Neural cell (in vitro differentiated cells): ENCODE measurements around the gene SAMD10. TPM values are rescaled to one million over a fixed set of nuclear protein-coding genes. Genes with fewer than 3 reads are reported as not detected.

Experiments used
- H2AFZ ChIP-seq: fragments of 200-600, 300-800 bp; sonication (generic), shearing (Covaris generic); 2 replicates; pipeline ENCODE4 v1.6.0; 2014; ENCODE audit warnings: low read depth, mild to moderate bottlenecking, antibody characterized with exemption, low read length, moderate library complexity
- H3F3A ChIP-seq: fragments of 200-600 bp; shearing (Covaris generic); 2 replicates; pipeline ENCODE4 v1.6.1; 2016; ENCODE audit warnings: mild to moderate bottlenecking, moderate library complexity, mixed read lengths, antibody characterized with exemption, low read length; ENCODE audit not compliant: insufficient read depth, poor library complexity, severe bottlenecking
- H3K27ac ChIP-seq: fragments of 200-600, 300-800 bp; sonication (generic), shearing (Covaris generic); 2 replicates; pipeline ENCODE4 v1.5.1; 2014; ENCODE audit warnings: mild to moderate bottlenecking, low read length, moderate library complexity
- H3K27me3 ChIP-seq: fragments of 300-800, 200-600 bp; sonication (generic), shearing (Covaris generic); 2 replicates; pipeline ENCODE4 v1.6.0; 2014; ENCODE audit warnings: mild to moderate bottlenecking, low read depth, low read length, moderate library complexity; ENCODE audit not compliant: insufficient read depth
- H3K36me3 ChIP-seq: fragments of 300-800, 200-600 bp; sonication (generic), shearing (Covaris generic); 2 replicates; pipeline ENCODE4 v1.5.1; 2014; ENCODE audit warnings: mild to moderate bottlenecking, antibody characterized with exemption, low read length, moderate library complexity; ENCODE audit not compliant: insufficient read depth
- H3K4me2 ChIP-seq: fragments of 300-800, 200-600 bp; sonication (generic), shearing (Covaris generic); 2 replicates; pipeline ENCODE4 v1.6.0; 2014; ENCODE audit warnings: mild to moderate bottlenecking, low read length
- H3K4me3 ChIP-seq: fragments of 300-800, 200-600 bp; sonication (generic), shearing (Covaris generic); 2 replicates; pipeline ENCODE4 v1.5.1; 2014; ENCODE audit warnings: mild to moderate bottlenecking, low read length, moderate library complexity
- H3K79me2 ChIP-seq: fragments of 200-600 bp; shearing (Covaris generic); replicated peaks from 2 replicates; pipeline ENCODE4 v1.6.0; 2014; ENCODE audit warnings: mild to moderate bottlenecking, low read length, moderate library complexity; ENCODE audit not compliant: insufficient read depth
- H3K9ac ChIP-seq: fragments of 300-800, 200-600 bp; sonication (generic), shearing (Covaris generic); 2 replicates; pipeline ENCODE4 v1.6.1; 2016; ENCODE audit warnings: mild to moderate bottlenecking, low read length, mixed read lengths
- H3K9me2 ChIP-seq: fragments of 200-600 bp; shearing (Covaris generic); 2 replicates; pipeline ENCODE4 v1.6.1; 2016; ENCODE audit warnings: mild to moderate bottlenecking, low read length, mixed read lengths; ENCODE audit not compliant: insufficient read depth
- H3K9me3 ChIP-seq: fragments of 200-600, 300-800 bp; sonication (generic), shearing (Covaris generic); 2 replicates; pipeline ENCODE4 v1.6.1; 2016; ENCODE audit warnings: mild to moderate bottlenecking, mixed run types, low read length, moderate library complexity, mixed read lengths
- H4K20me1 ChIP-seq: fragments of 200-600 bp; shearing (Covaris generic); 2 replicates; pipeline ENCODE4 v1.6.1; 2016; ENCODE audit warnings: mild to moderate bottlenecking, mixed run types; ENCODE audit not compliant: insufficient read depth
- EP300 ChIP-seq: fragments of 450-650 bp; conservative IDR thresholded peaks from 2 replicates; pipeline ENCODE4 v1.6.1; 2014; ENCODE audit warnings: antibody characterized with exemption, mild to moderate bottlenecking, moderate library complexity; ENCODE audit not compliant: poor library complexity, severe bottlenecking
- EZH2 ChIP-seq: fragments of 200-600, 300-800 bp; shearing (Covaris generic), sonication (generic); IDR thresholded peaks from 2 replicates; pipeline ENCODE4 v1.6.1; 2014; ENCODE audit warnings: antibody characterized with exemption, low read length, borderline replicate concordance, mild to moderate bottlenecking; ENCODE audit not compliant: insufficient read depth, poor library complexity, severe bottlenecking
- MXI1 ChIP-seq: fragments of 450-650 bp; conservative IDR thresholded peaks from 2 replicates; pipeline ENCODE4 v1.6.1; 2014; ENCODE audit warnings: antibody characterized with exemption, mild to moderate bottlenecking; ENCODE audit not compliant: poor library complexity, severe bottlenecking
- POLR2AphosphoS5 ChIP-seq: IDR thresholded peaks from 2 replicates; pipeline ENCODE4 v1.6.1; 2012
- RAD21 ChIP-seq: fragments of 450-650 bp; conservative IDR thresholded peaks from 2 replicates; pipeline ENCODE4 v1.6.1; 2014; ENCODE audit warnings: antibody characterized with exemption, mild to moderate bottlenecking, moderate library complexity
- SMC3 ChIP-seq: fragments of 450-650 bp; conservative IDR thresholded peaks from 2 replicates; pipeline ENCODE4 v1.6.1; 2014; ENCODE audit warnings: antibody characterized with exemption, mild to moderate bottlenecking, moderate library complexity; ENCODE audit not compliant: poor library complexity
- TAF1 ChIP-seq: IDR thresholded peaks from 2 replicates; pipeline ENCODE4 v1.6.1; 2012; ENCODE audit warnings: low read depth
- polyA plus RNA-seq: library from polyadenylated mRNA; depleted of rRNA; stranded (reverse); fragments of >200 nt; gene quantifications from 2 replicates; pipeline ENCODE4 v1.2.3, GENCODE V29; 2014
- TF ChIP-seq, protein P1 (sequence below): fragments of 450-650 bp; IDR thresholded peaks from 2 replicates; pipeline ENCODE4 v1.5.1; 2014; ENCODE audit warnings: antibody characterized with exemption, mild to moderate bottlenecking, moderate library complexity; ENCODE audit not compliant: poor library complexity, severe bottlenecking
- TF ChIP-seq, protein P2 (sequence below): IDR thresholded peaks from 2 replicates; pipeline ENCODE4 v1.6.1; 2012; ENCODE audit warnings: borderline replicate concordance

The SAMD10 gene
- polyA plus RNA-seq, 1 donor from 2014 or later = 23.3 TPM

DNA sequence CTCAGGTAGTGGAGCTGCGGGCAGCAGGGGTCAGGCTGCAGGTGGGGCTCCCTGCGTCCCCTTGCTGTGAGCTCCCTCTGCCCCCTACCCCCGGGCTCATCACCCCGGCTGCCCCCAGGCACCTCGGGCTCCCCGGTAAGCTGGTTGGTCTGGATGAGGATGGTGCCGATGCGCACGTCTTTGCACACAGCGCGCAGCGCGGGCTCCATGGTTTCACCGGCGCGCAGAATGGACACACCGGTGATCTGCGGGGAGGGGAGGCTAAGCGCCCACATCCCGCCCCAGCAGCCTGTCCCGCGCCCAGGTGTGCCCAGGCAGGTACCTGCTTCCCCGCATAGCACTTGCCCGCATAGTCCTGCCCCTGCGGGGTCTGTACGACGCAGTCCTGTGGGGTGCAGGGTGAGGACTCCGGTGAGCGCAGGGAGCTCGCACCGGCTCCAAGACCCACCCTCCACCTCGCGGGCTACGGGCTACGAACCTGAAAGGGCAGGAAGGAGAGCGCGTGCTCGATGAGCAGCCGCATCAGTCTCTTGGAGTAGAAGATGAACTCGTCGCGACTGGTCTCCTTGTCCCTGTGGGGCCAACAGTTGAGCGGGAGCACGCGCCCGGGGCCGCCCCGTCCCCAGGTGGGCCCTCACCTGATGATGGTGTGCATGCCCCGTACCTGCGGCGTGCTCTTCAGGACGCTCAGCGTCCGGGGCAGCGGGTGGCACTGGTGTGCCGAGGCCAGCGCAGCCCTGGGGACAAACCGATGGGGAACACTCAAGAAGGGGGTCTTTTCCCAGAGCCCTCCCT, 38.8 kb downstream of the SAMD10 start:
- Histone ChIP-seq H4K20me1 (no peaks in the 10 kb centered on the region), H3K9me2 (no peaks in the 10 kb centered on the region), H3F3A (no peaks in the 10 kb centered on the region), H3K4me2 (no peak overlapping the region), H3K27me3 (no peaks in the 10 kb centered on the region), H3K36me3 (no peaks in the 10 kb centered on the region), H3K27ac (no peak overlapping the region), H3K79me2 (no peaks in the 10 kb centered on the region), H3K9ac (no peak overlapping the region), H3K4me3 (no peak overlapping the region), H3K9me3 (no peaks in the 10 kb centered on the region), H2AFZ (no peak overlapping the region)
- TF ChIP-seq, protein P1, sequence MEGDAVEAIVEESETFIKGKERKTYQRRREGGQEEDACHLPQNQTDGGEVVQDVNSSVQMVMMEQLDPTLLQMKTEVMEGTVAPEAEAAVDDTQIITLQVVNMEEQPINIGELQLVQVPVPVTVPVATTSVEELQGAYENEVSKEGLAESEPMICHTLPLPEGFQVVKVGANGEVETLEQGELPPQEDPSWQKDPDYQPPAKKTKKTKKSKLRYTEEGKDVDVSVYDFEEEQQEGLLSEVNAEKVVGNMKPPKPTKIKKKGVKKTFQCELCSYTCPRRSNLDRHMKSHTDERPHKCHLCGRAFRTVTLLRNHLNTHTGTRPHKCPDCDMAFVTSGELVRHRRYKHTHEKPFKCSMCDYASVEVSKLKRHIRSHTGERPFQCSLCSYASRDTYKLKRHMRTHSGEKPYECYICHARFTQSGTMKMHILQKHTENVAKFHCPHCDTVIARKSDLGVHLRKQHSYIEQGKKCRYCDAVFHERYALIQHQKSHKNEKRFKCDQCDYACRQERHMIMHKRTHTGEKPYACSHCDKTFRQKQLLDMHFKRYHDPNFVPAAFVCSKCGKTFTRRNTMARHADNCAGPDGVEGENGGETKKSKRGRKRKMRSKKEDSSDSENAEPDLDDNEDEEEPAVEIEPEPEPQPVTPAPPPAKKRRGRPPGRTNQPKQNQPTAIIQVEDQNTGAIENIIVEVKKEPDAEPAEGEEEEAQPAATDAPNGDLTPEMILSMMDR = no peak
- no peak for TF ChIP-seq TAF1
- no peak for TF ChIP-seq RAD21
- TF ChIP-seq, protein P2, sequence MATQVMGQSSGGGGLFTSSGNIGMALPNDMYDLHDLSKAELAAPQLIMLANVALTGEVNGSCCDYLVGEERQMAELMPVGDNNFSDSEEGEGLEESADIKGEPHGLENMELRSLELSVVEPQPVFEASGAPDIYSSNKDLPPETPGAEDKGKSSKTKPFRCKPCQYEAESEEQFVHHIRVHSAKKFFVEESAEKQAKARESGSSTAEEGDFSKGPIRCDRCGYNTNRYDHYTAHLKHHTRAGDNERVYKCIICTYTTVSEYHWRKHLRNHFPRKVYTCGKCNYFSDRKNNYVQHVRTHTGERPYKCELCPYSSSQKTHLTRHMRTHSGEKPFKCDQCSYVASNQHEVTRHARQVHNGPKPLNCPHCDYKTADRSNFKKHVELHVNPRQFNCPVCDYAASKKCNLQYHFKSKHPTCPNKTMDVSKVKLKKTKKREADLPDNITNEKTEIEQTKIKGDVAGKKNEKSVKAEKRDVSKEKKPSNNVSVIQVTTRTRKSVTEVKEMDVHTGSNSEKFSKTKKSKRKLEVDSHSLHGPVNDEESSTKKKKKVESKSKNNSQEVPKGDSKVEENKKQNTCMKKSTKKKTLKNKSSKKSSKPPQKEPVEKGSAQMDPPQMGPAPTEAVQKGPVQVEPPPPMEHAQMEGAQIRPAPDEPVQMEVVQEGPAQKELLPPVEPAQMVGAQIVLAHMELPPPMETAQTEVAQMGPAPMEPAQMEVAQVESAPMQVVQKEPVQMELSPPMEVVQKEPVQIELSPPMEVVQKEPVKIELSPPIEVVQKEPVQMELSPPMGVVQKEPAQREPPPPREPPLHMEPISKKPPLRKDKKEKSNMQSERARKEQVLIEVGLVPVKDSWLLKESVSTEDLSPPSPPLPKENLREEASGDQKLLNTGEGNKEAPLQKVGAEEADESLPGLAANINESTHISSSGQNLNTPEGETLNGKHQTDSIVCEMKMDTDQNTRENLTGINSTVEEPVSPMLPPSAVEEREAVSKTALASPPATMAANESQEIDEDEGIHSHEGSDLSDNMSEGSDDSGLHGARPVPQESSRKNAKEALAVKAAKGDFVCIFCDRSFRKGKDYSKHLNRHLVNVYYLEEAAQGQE = no peak
- no peak for TF ChIP-seq POLR2AphosphoS5
- TF ChIP-seq SMC3 = no peak
- TF ChIP-seq MXI1 = no peak
- TF ChIP-seq EP300 = no peak
- no peak for TF ChIP-seq EZH2

DNA sequence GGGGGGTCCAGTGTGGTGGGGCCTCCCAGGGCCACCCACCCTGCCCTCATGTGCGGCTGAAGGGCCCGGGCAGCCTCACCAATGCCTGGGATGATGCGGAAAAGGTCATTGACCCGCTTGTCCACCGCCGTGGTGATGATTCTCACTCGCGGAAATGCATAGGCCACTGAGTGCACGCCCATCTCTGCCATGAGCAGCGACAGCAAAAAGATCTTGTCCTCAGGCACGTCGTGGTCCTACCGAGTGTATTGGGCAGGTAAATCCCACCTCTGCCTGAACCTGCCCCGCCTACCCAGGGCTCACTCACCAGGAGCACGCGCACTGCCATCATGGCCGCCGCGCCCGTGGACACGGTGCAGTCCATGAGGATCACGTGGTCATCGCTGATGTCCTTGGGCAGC, 39.4 kb downstream of the SAMD10 start:
- Histone ChIP-seq H3K9ac (no peak overlapping the region), H3K27me3 (no peaks in the 10 kb centered on the region), H3K27ac (no peak overlapping the region), H4K20me1 (no peaks in the 10 kb centered on the region), H3K4me3 (no peak overlapping the region), H3K79me2 (no peaks in the 10 kb centered on the region), H3K36me3 (no peaks in the 10 kb centered on the region), H2AFZ (no peak overlapping the region), H3F3A (no peaks in the 10 kb centered on the region), H3K4me2 (no peak overlapping the region), H3K9me2 (no peaks in the 10 kb centered on the region), H3K9me3 (no peaks in the 10 kb centered on the region)
- TF ChIP-seq, protein P1 = no peak
- no peak for TF ChIP-seq EZH2
- TF ChIP-seq, protein P2 = no peak
- no peak for TF ChIP-seq SMC3
- TF ChIP-seq TAF1 = no peak
- TF ChIP-seq POLR2AphosphoS5 = no peak
- TF ChIP-seq EP300 = no peak
- no peak for TF ChIP-seq RAD21
- TF ChIP-seq MXI1 = no peak
